ENCODE data around the gene C1QC.
A peak's percentile ranks its signal among the peaks of the same experiment; 100 is the strongest.

The C1QC gene

GRCh38 chr1:22601610-22602009 lies 41.8 kb upstream of the C1QC start:
- H3K4me3 ChIP-seq: no peak overlapping the region
- no peak overlapping the region for H3K27ac ChIP-seq
- no peak for DNase-seq (ENCODE audit: low read depth, low spot score)
- H3K9me3 ChIP-seq (ENCODE audit: low read depth, low read length): no peaks in the 10 kb centered on the region
- no peaks in the 10 kb centered on the region for H3K36me3 ChIP-seq (ENCODE audit: insufficient read depth, low read length)
- no peak for TF ChIP-seq EZH2 (IDR thresholded peaks at IDR 0.05)
- TF ChIP-seq POLR2AphosphoS5 (IDR thresholded peaks at IDR 0.05; ENCODE audit: borderline replicate concordance, low read depth, low read length): no peak
- no peak overlapping the region for H3K9ac ChIP-seq (ENCODE audit: insufficient read length)

GRCh38 chr1:22602060-22602740 lies 41.2 kb upstream of the C1QC start:
- H3K4me3 ChIP-seq: no peak overlapping the region
- H3K9me3 ChIP-seq (ENCODE audit: low read depth, low read length): no peaks in the 10 kb centered on the region
- DNase-seq (ENCODE audit: low read depth, low spot score): no peak
- TF ChIP-seq FOXP2 (optimal IDR thresholded peaks at IDR 0.05; ENCODE audit: control extremely low read depth, extremely low read length, insufficient read depth): no peak
- TF ChIP-seq EZH2 (IDR thresholded peaks at IDR 0.05): no peak
- TF ChIP-seq POLR2AphosphoS5 (IDR thresholded peaks at IDR 0.05; ENCODE audit: borderline replicate concordance, low read depth, low read length): no peak
- H3K27ac ChIP-seq: no peak overlapping the region
- H3K9ac ChIP-seq (ENCODE audit: insufficient read length): no peak overlapping the region
- no peaks in the 10 kb centered on the region for H3K36me3 ChIP-seq (ENCODE audit: insufficient read depth, low read length)

GRCh38 chr1:22606161-22606560 lies 37.3 kb upstream of the C1QC start:
- no peak for DNase-seq (ENCODE audit: low read depth, low spot score)
- H3K27ac ChIP-seq: no peak overlapping the region

GRCh38 chr1:22607154-22607553 lies 36.3 kb upstream of the C1QC start:
- H3K27ac ChIP-seq: no peak overlapping the region
- TF ChIP-seq FOXP2 (optimal IDR thresholded peaks at IDR 0.05; ENCODE audit: control extremely low read depth, extremely low read length, insufficient read depth) (no peak), POLR2AphosphoS5 (IDR thresholded peaks at IDR 0.05; ENCODE audit: borderline replicate concordance, low read depth, low read length) (no peak), EZH2 (IDR thresholded peaks at IDR 0.05) (no peak)

More at GRCh38 chr1:22606161-22606560, 37.3 kb upstream of the C1QC start:
- no peaks in the 10 kb centered on the region for H3K36me3 ChIP-seq (ENCODE audit: insufficient read depth, low read length)
- no peaks in the 10 kb centered on the region for H3K9me3 ChIP-seq (ENCODE audit: low read depth, low read length)
- no peak for TF ChIP-seq POLR2AphosphoS5 (IDR thresholded peaks at IDR 0.05; ENCODE audit: borderline replicate concordance, low read depth, low read length)
- no peak for TF ChIP-seq FOXP2 (optimal IDR thresholded peaks at IDR 0.05; ENCODE audit: control extremely low read depth, extremely low read length, insufficient read depth)
- TF ChIP-seq EZH2 (IDR thresholded peaks at IDR 0.05): no peak
- H3K9ac ChIP-seq (ENCODE audit: insufficient read length): no peak overlapping the region
- H3K4me3 ChIP-seq: no peak overlapping the region

GRCh38 chr1:22608361-22608760 lies 35.1 kb upstream of the C1QC start:
- no peak overlapping the region for H3K27ac ChIP-seq
- H3K4me3 ChIP-seq: no peak overlapping the region
- H3K36me3 ChIP-seq (ENCODE audit: insufficient read depth, low read length): no peaks in the 10 kb centered on the region
- no peak for DNase-seq (ENCODE audit: low read depth, low spot score)
- TF ChIP-seq FOXP2 (optimal IDR thresholded peaks at IDR 0.05; ENCODE audit: control extremely low read depth, extremely low read length, insufficient read depth): no peak
- no peaks in the 10 kb centered on the region for H3K9me3 ChIP-seq (ENCODE audit: low read depth, low read length)
- H3K9ac ChIP-seq (ENCODE audit: insufficient read length): no peak overlapping the region

More at GRCh38 chr1:22607154-22607553, 36.3 kb upstream of the C1QC start:
- Histone ChIP-seq H3K9me3 (ENCODE audit: low read depth, low read length) (no peaks in the 10 kb centered on the region), H3K9ac (ENCODE audit: insufficient read length) (no peak overlapping the region), H3K36me3 (ENCODE audit: insufficient read depth, low read length) (no peaks in the 10 kb centered on the region), H3K4me3 (no peak overlapping the region)
- no peak for DNase-seq (ENCODE audit: low read depth, low spot score)

- no peak overlapping the region for H3K4me3 ChIP-seq
- TF ChIP-seq POLR2AphosphoS5 (IDR thresholded peaks at IDR 0.05; ENCODE audit: borderline replicate concordance, low read depth, low read length): no peak
- TF ChIP-seq EZH2 (IDR thresholded peaks at IDR 0.05): no peak
- TF ChIP-seq FOXP2 (optimal IDR thresholded peaks at IDR 0.05; ENCODE audit: control extremely low read depth, extremely low read length, insufficient read depth): no peak
- no peaks in the 10 kb centered on the region for H3K36me3 ChIP-seq (ENCODE audit: insufficient read depth, low read length)
- H3K9ac ChIP-seq (ENCODE audit: insufficient read length): no peak overlapping the region
- H3K27ac ChIP-seq: no peak overlapping the region
- no peak for DNase-seq (ENCODE audit: low read depth, low spot score)
- H3K9me3 ChIP-seq (ENCODE audit: low read depth, low read length): no peaks in the 10 kb centered on the region
Observed at GRCh38 chr1:22609291-22609690, 34.1 kb upstream of the C1QC start.

- H3K4me3 ChIP-seq: no peak overlapping the region
- TF ChIP-seq POLR2AphosphoS5 (IDR thresholded peaks at IDR 0.05; ENCODE audit: borderline replicate concordance, low read depth, low read length) (no peak), FOXP2 (optimal IDR thresholded peaks at IDR 0.05; ENCODE audit: control extremely low read depth, extremely low read length, insufficient read depth) (no peak), EZH2 (IDR thresholded peaks at IDR 0.05) (no peak)
- H3K36me3 ChIP-seq (ENCODE audit: insufficient read depth, low read length): no peaks in the 10 kb centered on the region
- no peak overlapping the region for H3K9ac ChIP-seq (ENCODE audit: insufficient read length)
- no peak overlapping the region for H3K27ac ChIP-seq
- DNase-seq (ENCODE audit: low read depth, low spot score): peak; percentile 32
- H3K9me3 ChIP-seq (ENCODE audit: low read depth, low read length): no peaks in the 10 kb centered on the region
Observed at GRCh38 chr1:22611530-22611947, 31.9 kb upstream of the C1QC start.

GRCh38 chr1:22612671-22613571 lies 30.5 kb upstream of the C1QC start:
- TF ChIP-seq POLR2AphosphoS5 (IDR thresholded peaks at IDR 0.05; ENCODE audit: borderline replicate concordance, low read depth, low read length) (no peak), FOXP2 (optimal IDR thresholded peaks at IDR 0.05; ENCODE audit: control extremely low read depth, extremely low read length, insufficient read depth) (no peak), EZH2 (IDR thresholded peaks at IDR 0.05) (no peak)
- H3K9me3 ChIP-seq (ENCODE audit: low read depth, low read length): no peaks in the 10 kb centered on the region
- DNase-seq (ENCODE audit: low read depth, low spot score): no peak
- no peak overlapping the region for H3K4me3 ChIP-seq
- no peak overlapping the region for H3K9ac ChIP-seq (ENCODE audit: insufficient read length)
- H3K36me3 ChIP-seq (ENCODE audit: insufficient read depth, low read length): no peaks in the 10 kb centered on the region
- no peak overlapping the region for H3K27ac ChIP-seq

Data from SK-N-MC (cell line).